ENCODE measurements around the gene UBE3B. TPM values are rescaled to one million over a fixed set of nuclear protein-coding genes. Genes with fewer than 3 reads are reported as not detected.

UBE3B gene
- total and polyA plus RNA-seq, 2 donors (not counting 1 experiment from before 2014, with no cell fraction given), result 27.2 to 49.7 TPM

DNA sequence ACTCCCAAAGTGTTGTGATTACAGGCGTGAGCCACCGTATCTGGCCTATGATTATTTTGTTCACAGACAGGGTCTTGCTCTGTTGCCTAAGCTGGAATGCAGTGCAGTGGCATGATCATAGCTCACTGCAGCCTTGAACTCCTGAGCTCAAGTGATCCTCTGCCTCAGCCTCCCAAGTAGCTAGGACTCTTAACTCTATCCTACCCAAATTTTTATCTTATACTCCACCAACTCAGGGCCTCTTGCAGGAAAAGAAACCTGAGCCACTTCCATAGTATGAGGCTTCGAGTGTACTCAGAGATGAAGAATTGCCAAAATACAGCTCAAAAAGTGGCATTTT lies 95.0 kb downstream of the UBE3B start:
- H3K9me3 ChIP-seq (ENCODE audit: control insufficient read depth, insufficient read depth, low read depth, low read length), result no peaks in the 10 kb centered on the region
- no peaks in the 10 kb centered on the region for H3K4me1 ChIP-seq (ENCODE audit: control insufficient read depth, extremely low read depth, insufficient read depth, low read length)
- no peak overlapping the region for H3K27ac ChIP-seq (ENCODE audit: insufficient read depth, low read length)
- TF ChIP-seq EZH2 (IDR thresholded peaks at IDR 0.05; ENCODE audit: low read length, missing control alignments) (no peak), CTCF (conservative IDR thresholded peaks at IDR 0.05 in 1 of 2, IDR thresholded peaks at IDR 0.05 in 1 of 2; ENCODE audit: low read depth in 1 of 2, low read length in 2 of 2) (no peak)
- peaks cover 6% of the 10 kb centered on the region for H3K36me3 ChIP-seq (ENCODE audit: control insufficient read depth, insufficient read depth, low read length)
- no peaks in the 10 kb centered on the region for H4K20me1 ChIP-seq (ENCODE audit: control insufficient read depth, extremely low read depth, insufficient read depth, low read length)
- H3K9ac ChIP-seq (ENCODE audit: insufficient read depth, low read length), result no peak overlapping the region
- DNase-seq (ENCODE audit: low read depth in 2 of 2), result no peak
- H3K4me2 ChIP-seq (ENCODE audit: extremely low read depth, insufficient read depth, low read length), result peak overlapping the region; percentile 59
- no peak overlapping the region for H2AFZ ChIP-seq (ENCODE audit: low read length)
- no peaks in the 10 kb centered on the region for H3K27me3 ChIP-seq (ENCODE audit: control insufficient read depth, insufficient read depth, low read length)
- H3K79me2 ChIP-seq (ENCODE audit: control insufficient read depth, insufficient read depth, low read length), result no peaks in the 10 kb centered on the region
- peak overlapping the region in 3 of 4 experiments; percentile 79 to 84 (median 81) for H3K4me3 ChIP-seq (replicated peaks in 1 of 4; ENCODE audit: control extremely low read depth in 1 of 4, insufficient read depth in 1 of 4, low read depth in 3 of 4, low read length in 4 of 4)

GRCh38 chr12:109573029-109573913 lies 95.8 kb downstream of the UBE3B start, which contains the start of the genes MMAB and MVK:
MMAB (minus strand) TSS chr12:109573504; CDS start chr12:109573480, 24 bp downstream.
MVK (plus strand) TSS chr12:109573794; CDS start chr12:109574823, 1,029 bp downstream.
- Histone ChIP-seq H3K36me3 (ENCODE audit: control insufficient read depth, insufficient read depth, low read length) (peaks cover 8% of the 10 kb centered on the region), H3K27ac (ENCODE audit: insufficient read depth, low read length) (peak within 1 kb of the TSS; percentile 91), H2AFZ (ENCODE audit: low read length) (peak within 1 kb of the TSS; percentile 86), H3K79me2 (ENCODE audit: control insufficient read depth, insufficient read depth, low read length) (no peaks in the 10 kb centered on the region), H3K27me3 (ENCODE audit: control insufficient read depth, insufficient read depth, low read length) (no peaks in the 10 kb centered on the region), H3K4me3 (replicated peaks in 1 of 4; ENCODE audit: control extremely low read depth in 1 of 4, insufficient read depth in 1 of 4, low read depth in 3 of 4, low read length in 4 of 4) (peak within 1 kb of the TSS; percentile 74 to 85 (median 82)), H3K9me3 (ENCODE audit: control insufficient read depth, insufficient read depth, low read depth, low read length) (no peaks in the 10 kb centered on the region), H3K4me2 (ENCODE audit: extremely low read depth, insufficient read depth, low read length) (peak within 1 kb of the TSS; percentile 88), H3K9ac (ENCODE audit: insufficient read depth, low read length) (peak within 1 kb of the TSS; percentile 84), H4K20me1 (ENCODE audit: control insufficient read depth, extremely low read depth, insufficient read depth, low read length) (no peaks in the 10 kb centered on the region), H3K4me1 (ENCODE audit: control insufficient read depth, extremely low read depth, insufficient read depth, low read length) (no peaks in the 10 kb centered on the region)
- DNase-seq (ENCODE audit: low read depth in 2 of 2), result peak; percentile 99
- TF ChIP-seq CTCF (conservative IDR thresholded peaks at IDR 0.05 in 1 of 2, IDR thresholded peaks at IDR 0.05 in 1 of 2; ENCODE audit: low read depth in 1 of 2, low read length in 2 of 2) (no peak), EZH2 (IDR thresholded peaks at IDR 0.05; ENCODE audit: low read length, missing control alignments) (no peak)

GRCh38 chr12:109573914-109574244 lies 96.4 kb downstream of the UBE3B start:
- no peak overlapping the region for H3K27ac ChIP-seq (ENCODE audit: insufficient read depth, low read length)
- no peak for DNase-seq (ENCODE audit: low read depth in 2 of 2)
- peak overlapping the region; percentile 33 for H3K9ac ChIP-seq (ENCODE audit: insufficient read depth, low read length)

More at GRCh38 chr12:109573914-109574244, 96.4 kb downstream of the UBE3B start:
- peak overlapping the region; percentile 57 for H2AFZ ChIP-seq (ENCODE audit: low read length)
- TF ChIP-seq EZH2 (IDR thresholded peaks at IDR 0.05; ENCODE audit: low read length, missing control alignments) (no peak), CTCF (conservative IDR thresholded peaks at IDR 0.05 in 1 of 2, IDR thresholded peaks at IDR 0.05 in 1 of 2; ENCODE audit: low read depth in 1 of 2, low read length in 2 of 2) (no peak)
- no peaks in the 10 kb centered on the region for H3K27me3 ChIP-seq (ENCODE audit: control insufficient read depth, insufficient read depth, low read length)
- no peaks in the 10 kb centered on the region for H3K4me1 ChIP-seq (ENCODE audit: control insufficient read depth, extremely low read depth, insufficient read depth, low read length)
- H3K36me3 ChIP-seq (ENCODE audit: control insufficient read depth, insufficient read depth, low read length), result peaks cover 8% of the 10 kb centered on the region
- H3K4me3 ChIP-seq (replicated peaks in 1 of 4; ENCODE audit: control extremely low read depth in 1 of 4, insufficient read depth in 1 of 4, low read depth in 3 of 4, low read length in 4 of 4), result peak overlapping the region; percentile 52 to 85 (median 68)
- no peaks in the 10 kb centered on the region for H4K20me1 ChIP-seq (ENCODE audit: control insufficient read depth, extremely low read depth, insufficient read depth, low read length)
- peak overlapping the region; percentile 88 for H3K4me2 ChIP-seq (ENCODE audit: extremely low read depth, insufficient read depth, low read length)
- H3K79me2 ChIP-seq (ENCODE audit: control insufficient read depth, insufficient read depth, low read length), result no peaks in the 10 kb centered on the region
- no peaks in the 10 kb centered on the region for H3K9me3 ChIP-seq (ENCODE audit: control insufficient read depth, insufficient read depth, low read depth, low read length)

All from fibroblast of lung (primary cell).